Choroid plexus epithelial cell (primary cell): ENCODE data around the gene SHC3.

Source experiments
- DNase-seq: peaks from one replicate; pipeline ENCODE4 v3.0.0-alpha.2; 2010; ENCODE audit warnings: low read depth
- H3K4me3 ChIP-seq: 2 replicates; pipeline ENCODE4 v1.5.1; 2011; ENCODE audit warnings: low read depth, mild to moderate bottlenecking, control low read depth, low read length, moderate library complexity
- TF ChIP-seq, protein P1 (sequence below): conservative IDR thresholded peaks from 2 replicates; pipeline ENCODE4 v1.5.1; 2011; ENCODE audit warnings: low read depth, mild to moderate bottlenecking, control low read depth, inconsistent platforms, low read length, moderate library complexity

Gene SHC3

GRCh38 chr9:89161221-89161620 is 17.4 kb downstream of the SHC3 start:
- no peak overlapping the region for H3K4me3 ChIP-seq
- TF ChIP-seq, protein P1, sequence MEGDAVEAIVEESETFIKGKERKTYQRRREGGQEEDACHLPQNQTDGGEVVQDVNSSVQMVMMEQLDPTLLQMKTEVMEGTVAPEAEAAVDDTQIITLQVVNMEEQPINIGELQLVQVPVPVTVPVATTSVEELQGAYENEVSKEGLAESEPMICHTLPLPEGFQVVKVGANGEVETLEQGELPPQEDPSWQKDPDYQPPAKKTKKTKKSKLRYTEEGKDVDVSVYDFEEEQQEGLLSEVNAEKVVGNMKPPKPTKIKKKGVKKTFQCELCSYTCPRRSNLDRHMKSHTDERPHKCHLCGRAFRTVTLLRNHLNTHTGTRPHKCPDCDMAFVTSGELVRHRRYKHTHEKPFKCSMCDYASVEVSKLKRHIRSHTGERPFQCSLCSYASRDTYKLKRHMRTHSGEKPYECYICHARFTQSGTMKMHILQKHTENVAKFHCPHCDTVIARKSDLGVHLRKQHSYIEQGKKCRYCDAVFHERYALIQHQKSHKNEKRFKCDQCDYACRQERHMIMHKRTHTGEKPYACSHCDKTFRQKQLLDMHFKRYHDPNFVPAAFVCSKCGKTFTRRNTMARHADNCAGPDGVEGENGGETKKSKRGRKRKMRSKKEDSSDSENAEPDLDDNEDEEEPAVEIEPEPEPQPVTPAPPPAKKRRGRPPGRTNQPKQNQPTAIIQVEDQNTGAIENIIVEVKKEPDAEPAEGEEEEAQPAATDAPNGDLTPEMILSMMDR, result no peak
- DNase-seq, result no peak

DNA sequence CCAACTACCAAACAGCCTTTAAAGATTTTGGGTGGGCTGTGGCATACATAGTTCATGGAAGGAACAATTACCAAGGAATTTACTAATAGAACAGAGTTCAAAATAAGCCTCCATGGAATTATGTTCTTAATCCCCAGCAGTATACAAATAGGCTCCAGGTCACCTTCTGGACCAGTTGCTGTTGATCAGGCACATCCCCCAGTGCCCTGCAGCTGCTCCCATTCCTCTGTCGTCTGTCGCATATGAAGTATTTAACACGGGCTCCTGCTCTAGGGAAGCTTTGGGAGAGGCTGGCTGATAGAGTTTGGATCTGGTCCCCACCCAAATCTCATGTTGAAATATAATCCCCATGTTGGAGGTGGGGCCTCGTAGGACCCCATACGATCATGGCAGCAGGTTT is 17.8 kb downstream of the SHC3 start:
- no peak for DNase-seq
- TF ChIP-seq, protein P1, result no peak

GRCh38 chr9:89154651-89155336 is 23.8 kb downstream of the SHC3 start:
- peak; percentile 83 for DNase-seq
- no peak overlapping the region for H3K4me3 ChIP-seq
- TF ChIP-seq, protein P1, result no peak

More for the DNA sequence above, 17.8 kb downstream of the SHC3 start:
- no peak overlapping the region for H3K4me3 ChIP-seq

- H3K4me3 ChIP-seq, result no peak overlapping the region
- TF ChIP-seq, protein P1, result no peak
- no peak for DNase-seq
These were observed 24.4 kb downstream of the SHC3 start for GRCh38 chr9:89154218-89154617.

DNA sequence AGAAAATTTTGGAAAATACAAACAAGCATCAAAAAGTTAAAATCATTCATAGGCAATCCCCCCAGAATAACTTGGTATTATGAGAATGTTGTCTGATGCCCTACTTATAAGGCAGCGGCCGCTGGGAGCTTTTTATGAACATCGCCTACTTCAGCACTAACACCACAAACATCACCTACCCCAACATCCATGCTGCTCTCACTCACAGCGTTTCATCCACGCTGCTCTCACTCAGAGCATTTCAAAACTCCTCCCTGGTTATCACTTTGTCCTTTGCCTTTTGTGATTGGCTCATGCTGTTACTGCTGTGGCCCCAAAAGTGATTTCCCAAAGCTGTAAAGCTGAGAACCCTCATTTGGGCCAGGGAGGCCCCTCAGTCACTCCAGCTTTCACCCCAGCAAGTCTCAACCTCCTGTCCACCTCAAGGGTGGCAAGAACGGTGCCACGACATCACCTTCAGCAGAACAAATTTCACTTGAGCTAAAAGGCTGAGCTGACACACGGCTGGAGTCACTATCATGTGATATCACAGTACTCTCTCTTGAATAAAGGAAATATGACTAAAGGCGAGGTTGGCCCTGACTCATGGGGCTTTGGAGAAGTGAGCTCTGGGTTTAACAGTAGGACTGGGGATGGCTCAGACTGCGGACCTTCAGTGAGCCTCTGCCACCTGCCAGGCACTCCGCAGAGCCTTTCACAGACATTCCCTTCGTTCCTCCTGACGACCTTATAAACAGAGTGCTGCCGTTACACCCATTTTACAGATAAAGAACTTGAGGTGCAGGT is 25.2 kb downstream of the SHC3 start:
- peak; percentile 69 for DNase-seq

DNA sequence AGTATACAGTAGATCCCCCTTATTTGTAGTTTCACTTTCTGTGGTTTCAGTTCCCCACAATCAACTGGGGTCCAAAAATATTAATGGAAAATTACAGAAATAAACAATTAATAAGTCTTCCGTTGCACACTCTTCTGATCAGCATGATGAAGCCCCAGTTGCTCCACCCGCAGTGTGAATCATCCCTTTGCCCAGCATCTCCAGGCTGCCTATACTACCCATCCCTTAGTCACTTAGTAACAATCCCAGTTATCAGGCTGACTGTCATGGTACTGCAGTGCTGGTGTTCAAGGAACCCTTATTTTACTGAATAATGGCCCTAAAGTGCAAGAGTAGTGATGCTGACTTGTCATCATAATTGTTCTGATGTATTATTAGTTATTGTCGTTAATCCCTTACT is 28.9 kb downstream of the SHC3 start:
- TF ChIP-seq, protein P1, result no peak
- no peak overlapping the region for H3K4me3 ChIP-seq
- DNase-seq, result peak; percentile 62

More for the DNA sequence above, 25.2 kb downstream of the SHC3 start:
- TF ChIP-seq, protein P1, result no peak
- H3K4me3 ChIP-seq, result no peak overlapping the region
